Upper lobe of right lung (tissue), 1 donor: ENCODE measurements around the gene LAMP5. TPM values are rescaled to one million over a fixed set of nuclear protein-coding genes. Genes with fewer than 3 reads are reported as not detected.

Experiments used
- ATAC-seq: fragments of 200-7000 bp; cut with Tn5 transposase; one replicate; pipeline ENCODE4 v1.9.1; 2020; ENCODE audit warnings: mild to moderate bottlenecking, moderate library complexity
- DNase-seq: peaks from one replicate; pipeline ENCODE4 v3.0.0-alpha.2; 2020
- H3K27ac ChIP-seq: fragments of 200-600 bp; one replicate; pipeline ENCODE4 v1.8.0; 2022
- H3K27me3 ChIP-seq: fragments of 200-600 bp; one replicate; pipeline ENCODE4 v1.8.0; 2022; ENCODE audit warnings: mild to moderate bottlenecking
- H3K36me3 ChIP-seq: fragments of 200-600 bp; one replicate; pipeline ENCODE4 v1.8.0; 2022
- H3K4me1 ChIP-seq: fragments of 200-600 bp; one replicate; pipeline ENCODE4 v1.8.0; 2022
- H3K4me3 ChIP-seq: fragments of 200-600 bp; one replicate; pipeline ENCODE4 v1.8.0; 2022; ENCODE audit warnings: mild to moderate bottlenecking
- H3K9me3 ChIP-seq: fragments of 200-600 bp; one replicate; pipeline ENCODE4 v1.8.0; 2022
- intact Hi-C: fragments of 100-400 bp; cut with DNase I; formaldehyde crosslinking; loops from one replicate; pipeline ENCODE4 v1.11.0; 2022
- total RNA-seq: library from RNA; stranded (reverse); fragmentation: NEBNext Ultra II Directional; extraction: Animal tissue kit (Norgen Biotek cat#: 25700); gene quantifications from one replicate; pipeline ENCODE4 v1.2.1, GENCODE V29; 2021
- TF ChIP-seq, protein P1 (sequence below): fragments of 200-600 bp; IDR thresholded peaks from one replicate; pipeline ENCODE4 v1.8.0; 2022; ENCODE audit warnings: antibody characterized with exemption
- donor health status: DM: no; HTN: yes; CAD: no; lungs with severe emphysema.

The LAMP5 gene
- total RNA-seq, 1 donor from 2014 or later: 0.49 TPM

DNA sequence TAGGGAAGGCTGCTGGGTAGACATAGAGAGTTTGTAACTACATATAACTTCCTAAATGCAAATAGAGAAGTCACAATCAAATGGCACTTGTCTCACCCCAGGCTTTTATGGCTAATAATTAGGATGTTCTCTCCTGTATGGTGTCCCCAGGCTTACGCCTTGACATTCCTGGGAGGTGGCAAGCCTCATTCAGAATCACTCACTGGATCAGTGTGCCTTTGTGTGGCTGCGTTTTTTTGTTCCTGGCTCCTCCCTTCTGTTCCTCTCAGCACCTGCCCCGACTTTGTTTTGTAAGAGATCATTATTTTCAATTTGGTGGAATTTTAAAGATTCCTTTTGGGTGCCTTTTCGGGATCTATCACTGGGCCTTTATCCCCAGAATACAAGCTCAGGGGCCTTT, 5.7 kb downstream of the LAMP5 start:
- no peak for ATAC-seq
- Histone ChIP-seq H3K27ac (no peak overlapping the region), H3K4me3 (no peak overlapping the region), H3K9me3 (no peaks in the 10 kb centered on the region), H3K27me3 (peaks cover 26% of the 10 kb centered on the region), H3K4me1 (peaks cover 15% of the 10 kb centered on the region), H3K36me3 (no peaks in the 10 kb centered on the region)
- no peak for DNase-seq
- intact Hi-C loops: no loop called here
- TF ChIP-seq, protein P1, sequence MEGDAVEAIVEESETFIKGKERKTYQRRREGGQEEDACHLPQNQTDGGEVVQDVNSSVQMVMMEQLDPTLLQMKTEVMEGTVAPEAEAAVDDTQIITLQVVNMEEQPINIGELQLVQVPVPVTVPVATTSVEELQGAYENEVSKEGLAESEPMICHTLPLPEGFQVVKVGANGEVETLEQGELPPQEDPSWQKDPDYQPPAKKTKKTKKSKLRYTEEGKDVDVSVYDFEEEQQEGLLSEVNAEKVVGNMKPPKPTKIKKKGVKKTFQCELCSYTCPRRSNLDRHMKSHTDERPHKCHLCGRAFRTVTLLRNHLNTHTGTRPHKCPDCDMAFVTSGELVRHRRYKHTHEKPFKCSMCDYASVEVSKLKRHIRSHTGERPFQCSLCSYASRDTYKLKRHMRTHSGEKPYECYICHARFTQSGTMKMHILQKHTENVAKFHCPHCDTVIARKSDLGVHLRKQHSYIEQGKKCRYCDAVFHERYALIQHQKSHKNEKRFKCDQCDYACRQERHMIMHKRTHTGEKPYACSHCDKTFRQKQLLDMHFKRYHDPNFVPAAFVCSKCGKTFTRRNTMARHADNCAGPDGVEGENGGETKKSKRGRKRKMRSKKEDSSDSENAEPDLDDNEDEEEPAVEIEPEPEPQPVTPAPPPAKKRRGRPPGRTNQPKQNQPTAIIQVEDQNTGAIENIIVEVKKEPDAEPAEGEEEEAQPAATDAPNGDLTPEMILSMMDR: no peak

GRCh38 chr20:9523636-9524035, 9.2 kb downstream of the LAMP5 start:
- TF ChIP-seq, protein P1: no peak
- Histone ChIP-seq H3K9me3 (no peaks in the 10 kb centered on the region), H3K27ac (no peak overlapping the region), H3K36me3 (no peaks in the 10 kb centered on the region), H3K4me1 (no peaks in the 10 kb centered on the region), H3K4me3 (no peak overlapping the region), H3K27me3 (peaks cover 9% of the 10 kb centered on the region)
- no peak for DNase-seq
- intact Hi-C loops: no loop called here
- no peak for ATAC-seq

- TF ChIP-seq, protein P1: no peak
- no peak overlapping the region for H3K4me3 ChIP-seq
- H3K4me1 ChIP-seq: no peaks in the 10 kb centered on the region
- DNase-seq (no peak), ATAC-seq (no peak)
- H3K9me3 ChIP-seq: no peaks in the 10 kb centered on the region
- no peaks in the 10 kb centered on the region for H3K27me3 ChIP-seq
- no peaks in the 10 kb centered on the region for H3K36me3 ChIP-seq
- intact Hi-C loops: no loop called here
- H3K27ac ChIP-seq: no peak overlapping the region
Measured at GRCh38 chr20:9531581-9531980, 17.2 kb downstream of the LAMP5 start.

DNA sequence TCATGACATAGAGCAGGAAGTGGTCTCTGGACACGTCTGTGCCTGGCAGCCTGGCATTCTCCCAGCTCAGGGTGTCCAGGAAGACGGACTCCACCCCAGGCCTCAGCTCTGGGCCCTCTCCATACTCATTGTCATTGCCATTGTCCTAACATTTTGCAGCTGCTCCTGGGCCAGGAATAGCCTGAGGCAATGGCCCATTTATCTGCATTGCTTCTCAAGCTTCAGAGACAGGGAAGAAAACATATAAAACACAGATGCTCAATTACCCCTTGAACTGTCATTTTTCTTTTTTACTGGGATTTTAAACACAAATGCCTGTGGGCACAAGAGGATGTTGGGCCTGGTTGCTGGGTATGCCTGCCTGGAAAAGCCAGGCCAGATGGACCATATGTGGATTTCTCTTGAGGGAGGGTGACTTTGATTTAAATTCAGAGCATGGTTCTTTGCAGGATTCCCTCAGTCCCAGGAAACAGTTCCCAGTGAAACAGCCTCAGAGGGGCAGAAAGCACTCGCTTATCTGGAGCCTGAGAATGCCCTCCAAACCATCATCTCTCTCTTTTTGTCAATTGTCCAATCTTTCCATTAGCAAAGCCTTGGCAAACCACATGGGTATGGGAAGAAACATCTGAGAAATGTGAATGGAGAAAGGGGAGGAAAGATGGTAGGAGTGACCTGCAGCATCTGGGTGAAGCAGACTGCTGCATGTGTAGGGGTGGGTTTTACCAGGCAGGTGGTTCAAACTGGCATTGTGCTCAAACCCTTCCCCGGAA, 17.9 kb downstream of the LAMP5 start:
- ATAC-seq: no peak
- TF ChIP-seq, protein P1: no peak
- Histone ChIP-seq H3K27ac (no peak overlapping the region), H3K27me3 (no peaks in the 10 kb centered on the region), H3K4me3 (no peak overlapping the region), H3K4me1 (no peaks in the 10 kb centered on the region), H3K36me3 (no peaks in the 10 kb centered on the region), H3K9me3 (no peaks in the 10 kb centered on the region)
- DNase-seq: no peak
- intact Hi-C loops: no loop called here

GRCh38 chr20:9534025-9534424, 19.6 kb downstream of the LAMP5 start:
- Histone ChIP-seq H3K4me1 (no peaks in the 10 kb centered on the region), H3K27me3 (no peaks in the 10 kb centered on the region), H3K4me3 (no peak overlapping the region), H3K36me3 (no peaks in the 10 kb centered on the region), H3K27ac (no peak overlapping the region), H3K9me3 (no peaks in the 10 kb centered on the region)
- ATAC-seq: no peak
- intact Hi-C loops: no loop called here
- DNase-seq: no peak
- TF ChIP-seq, protein P1: no peak
